Measurements from ENCODE around the gene SETD1A. TPM values are rescaled to one million over a fixed set of nuclear protein-coding genes. Genes with fewer than 3 reads are reported as not detected.
A peak's percentile ranks its signal among the peaks of the same experiment; 100 is the strongest.

Gene SETD1A
- total RNA-seq, 6 experiments from 2014 or later = 3.7 to 7.4 (median 6.9) TPM

DNA sequence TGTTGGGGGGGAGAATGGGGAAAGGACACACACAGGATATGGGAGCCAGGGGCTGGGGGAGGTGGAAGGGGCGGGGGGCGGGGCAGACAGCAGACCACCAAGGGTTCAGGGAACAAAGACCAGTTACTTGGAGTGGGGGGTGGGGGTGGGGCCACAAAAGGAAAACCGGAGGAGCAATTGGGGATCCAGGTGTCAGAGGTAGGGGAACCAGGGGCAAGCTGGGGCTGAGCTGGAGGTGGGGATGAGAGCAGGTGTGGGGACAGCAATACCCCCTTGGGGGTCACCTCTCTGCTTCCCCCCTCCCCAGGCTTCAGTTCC, 10.1 kb upstream of the SETD1A start:
- ATAC-seq = no peak
- WGBS (ENCODE audit: insufficient coverage, low coverage, low lambda C conversion rate, missing lambda C conversion rate) = 91% methylated on average over 3 of the region's 3 CpGs
- Histone ChIP-seq H3K36me3 (no peaks in the 10 kb centered on the region), H3K27ac (no peak overlapping the region), H3K4me1 (peaks cover 0 to 22% (median 10%) of the 10 kb centered on the region in 4 donors), H3K4me3 (no peak overlapping the region), H3K27me3 (no peaks in the 10 kb centered on the region), H3K9me3 (no peaks in the 10 kb centered on the region)
- intact Hi-C loops (cut with DNase I) = no loop called here
- no peak for TF ChIP-seq CTCF (IDR thresholded peaks at IDR 0.05)
- DNase-seq = no peak

- 49% methylated on average over 10 of the region's 44 CpGs for WGBS (ENCODE audit: insufficient coverage, low coverage, low lambda C conversion rate, missing lambda C conversion rate)
Measured at GRCh38 chr16:30947859-30948666, 9.5 kb upstream of the SETD1A start.

DNA sequence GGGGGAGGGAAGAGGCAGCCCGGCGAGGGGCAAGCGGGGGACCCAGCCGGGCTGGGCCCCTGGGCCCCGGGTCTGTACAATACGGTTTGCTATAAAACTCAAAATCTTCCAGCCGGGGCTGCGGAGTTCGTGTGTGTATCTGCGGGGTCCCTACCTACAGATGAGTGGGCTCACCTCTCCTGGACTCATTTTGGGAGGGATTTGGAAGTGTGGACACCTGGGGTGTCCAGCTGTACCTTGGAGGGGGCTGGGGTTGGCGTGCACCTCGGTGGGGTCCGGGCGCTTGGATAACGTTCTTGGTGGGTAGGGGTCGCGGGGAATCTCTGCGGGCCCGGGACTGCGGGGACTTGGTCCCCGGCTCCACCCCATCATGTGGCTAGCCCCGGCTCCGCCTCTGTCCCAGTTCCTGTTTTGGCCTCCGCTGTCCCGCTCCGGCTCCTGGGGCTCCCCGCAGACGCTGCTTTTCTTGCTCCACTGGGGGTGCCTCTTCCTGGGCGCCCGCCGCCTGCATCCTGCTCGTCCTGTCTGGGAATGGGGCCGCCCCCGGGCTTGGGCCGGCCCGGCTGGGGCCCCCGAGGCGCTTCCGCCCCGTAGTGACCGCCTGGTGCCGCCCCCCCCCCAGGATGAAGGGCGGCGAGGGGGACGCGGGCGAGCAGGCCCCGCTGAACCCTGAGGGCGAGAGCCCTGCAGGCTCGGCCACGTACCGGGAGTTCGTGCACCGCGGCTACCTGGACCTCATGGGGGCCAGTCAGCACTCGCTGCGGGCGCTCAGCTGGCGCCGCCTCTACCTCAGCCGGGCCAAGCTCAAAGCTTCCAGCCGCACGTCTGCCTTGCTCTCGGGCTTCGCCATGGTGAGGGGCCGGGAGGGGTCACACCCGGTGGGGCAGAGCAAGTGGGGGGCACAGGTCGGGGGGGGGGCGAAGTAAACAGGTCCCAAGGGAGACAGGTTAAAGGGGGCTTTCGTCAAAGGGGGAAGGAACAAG, 8.6 kb upstream of the SETD1A start, which contains the start of gene ORAI3:
TSS of gene ORAI3 (plus strand) at position 402 of the 983 bp plus-strand sequence. CDS start at position 624, 222 bp downstream.
- peak within 1 kb of the TSS; percentile 94 to 96 (median 95) for H3K4me3 ChIP-seq
- H3K36me3 ChIP-seq = no peaks in the 10 kb centered on the region
- WGBS (ENCODE audit: insufficient coverage, low coverage, low lambda C conversion rate, missing lambda C conversion rate) = 1% methylated on average over 16 of the region's 70 CpGs
- H3K9me3 ChIP-seq = no peaks in the 10 kb centered on the region
- ATAC-seq (peak; percentile 51 to 70 (median 62)), DNase-seq (peak; percentile 89 to 92 (median 90))
- H3K4me1 ChIP-seq = peaks cover 0 to 37% (median 17%) of the 10 kb centered on the region in 4 donors
- no peaks in the 10 kb centered on the region for H3K27me3 ChIP-seq
- peak within 1 kb of the TSS; percentile 94 to 96 (median 96) for H3K27ac ChIP-seq
- TF ChIP-seq CTCF (IDR thresholded peaks at IDR 0.05) (no peak), POLR2A (IDR thresholded peaks at IDR 0.05) (peak; percentile 89)
- intact Hi-C loops (cut with DNase I) = no loop called here

More at GRCh38 chr16:30947859-30948666, 9.5 kb upstream of the SETD1A start:
- peaks cover 0 to 28% (median 13%) of the 10 kb centered on the region in 4 donors for H3K4me1 ChIP-seq
- intact Hi-C loops (cut with DNase I) = no loop called here
- peak overlapping the region; percentile 94 to 96 (median 96) for H3K27ac ChIP-seq
- H3K4me3 ChIP-seq = peak overlapping the region; percentile 94 to 96 (median 95)
- ATAC-seq (peak; percentile 35 to 62 (median 44)), DNase-seq (peak; percentile 79 to 92 (median 89))
- H3K36me3 ChIP-seq = no peaks in the 10 kb centered on the region
- no peaks in the 10 kb centered on the region for H3K9me3 ChIP-seq
- TF ChIP-seq CTCF (IDR thresholded peaks at IDR 0.05) (no peak), POLR2A (IDR thresholded peaks at IDR 0.05) (no peak)
- no peaks in the 10 kb centered on the region for H3K27me3 ChIP-seq

DNA sequence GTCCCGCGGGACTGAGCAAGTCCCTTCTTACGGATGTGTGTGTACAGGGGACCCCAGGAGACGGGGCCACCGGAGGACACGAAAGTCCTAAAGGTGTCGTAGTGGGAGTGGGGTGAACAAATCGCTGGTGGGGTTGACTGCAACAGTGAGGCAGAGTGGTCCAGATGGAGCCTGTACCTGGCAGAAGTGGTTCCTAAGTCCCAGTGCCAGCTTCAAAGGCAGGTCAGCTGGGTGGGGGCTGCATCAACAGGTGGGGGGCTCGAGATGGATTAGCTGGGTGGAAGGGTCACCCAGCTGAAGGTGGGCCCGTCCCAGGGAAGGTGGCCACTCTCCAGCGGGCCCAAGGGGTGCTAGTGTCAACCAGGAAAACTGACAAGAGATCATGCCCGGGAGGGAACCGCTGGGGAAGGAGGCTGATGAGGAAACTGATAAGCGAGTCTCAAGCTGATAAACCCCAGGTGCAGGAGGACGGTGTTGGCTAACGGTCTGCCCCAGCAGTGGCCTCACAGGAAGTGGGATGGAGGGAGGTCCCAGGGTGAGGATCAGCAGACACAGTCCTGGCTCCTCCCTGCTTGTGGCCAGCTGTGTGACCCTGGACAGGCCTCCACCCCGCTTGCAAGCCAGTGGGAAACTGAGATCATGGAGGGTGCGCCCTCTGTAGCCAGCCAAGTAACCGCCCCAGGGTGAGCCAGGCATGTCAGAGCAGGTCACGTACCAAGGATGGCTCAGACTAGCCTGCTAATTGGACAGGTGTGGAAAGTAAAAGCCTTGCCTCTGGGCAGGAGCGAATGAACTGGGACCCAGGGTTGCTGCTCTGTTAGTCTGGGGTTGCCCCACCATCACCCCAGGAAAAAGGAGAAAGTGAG, 7.7 kb upstream of the SETD1A start:
- H3K27me3 ChIP-seq = no peaks in the 10 kb centered on the region
- DNase-seq = peak; percentile 94 to 98 (median 98)
- H3K4me1 ChIP-seq = peaks cover 0 to 46% (median 22%) of the 10 kb centered on the region in 4 donors
- H3K4me3 ChIP-seq = peak overlapping the region; percentile 94 to 96 (median 95)
- H3K36me3 ChIP-seq = no peaks in the 10 kb centered on the region
- peak; percentile 71 to 84 (median 74) for ATAC-seq
- WGBS (ENCODE audit: insufficient coverage, low coverage, low lambda C conversion rate, missing lambda C conversion rate) = 2% methylated on average over 18 of the region's 21 CpGs
- intact Hi-C loops (cut with DNase I) = no loop called here
- H3K27ac ChIP-seq = peak overlapping the region; percentile 94 to 96 (median 96)
- H3K9me3 ChIP-seq = no peaks in the 10 kb centered on the region
- TF ChIP-seq CTCF (IDR thresholded peaks at IDR 0.05) (peak in 2 of 4 donors; percentile 25 to 27), POLR2A (IDR thresholded peaks at IDR 0.05) (peak; percentile 93)

All from right lobe of liver (tissue), 6 donors.